Parathyroid adenoma (tissue), 2 donors: Measurements from ENCODE around the gene TAF5L.

Source experiments
- H2AFZ ChIP-seq: fragments of 300-600 bp; sonication (generic); one replicate; pipeline ENCODE4 v1.7.0; 2017; ENCODE audit warnings: antibody characterized with exemption, mild to moderate bottlenecking
- H3K27ac ChIP-seq: fragments of 300-600 bp; sonication (generic); one replicate; pipeline ENCODE4 v1.7.0; 2017
- H3K27me3 ChIP-seq: fragments of 300-600 bp; sonication (generic); one replicate; pipeline ENCODE4 v1.7.0; 2017; ENCODE audit warnings: low read length; ENCODE audit not compliant: control insufficient read depth, insufficient read depth
- H3K36me3 ChIP-seq: fragments of 300-600 bp; sonication (generic); one replicate; pipeline ENCODE4 v1.7.0; 2017; ENCODE audit warnings: low read length; ENCODE audit not compliant: control insufficient read depth, insufficient read depth
- H3K4me1 ChIP-seq: fragments of 300-600 bp; sonication (generic); one replicate; pipeline ENCODE4 v1.7.0; 2017; ENCODE audit warnings: control low read depth
- H3K4me2 ChIP-seq: fragments of 300-600 bp; sonication (generic); one replicate; pipeline ENCODE4 v1.7.0; 2017; ENCODE audit warnings: low read length
- H3K4me3 ChIP-seq: fragments of 300-600 bp; sonication (generic); one replicate; pipeline ENCODE4 v1.7.0; 2017; ENCODE audit warnings: low read depth, low read length
- H3K79me2 ChIP-seq: fragments of 300-600 bp; sonication (generic); one replicate; pipeline ENCODE4 v1.7.0; 2017; ENCODE audit warnings: control low read depth
- H3K9ac ChIP-seq: fragments of 300-600 bp; sonication (generic); one replicate; pipeline ENCODE4 v1.7.0; 2017; ENCODE audit warnings: mild to moderate bottlenecking
- H3K9me3 ChIP-seq: fragments of 300-600 bp; sonication (generic); one replicate; pipeline ENCODE4 v1.7.0; 2017; ENCODE audit warnings: low read length; ENCODE audit not compliant: control insufficient read depth
- CTCF ChIP-seq: fragments of 300-600 bp; sonication (generic); IDR thresholded peaks from one replicate; pipeline ENCODE4 v1.7.0; 2017; ENCODE audit warnings: antibody characterized with exemption, mild to moderate bottlenecking
- donor health status: primary hyperparathyroidism.

The TAF5L gene

GRCh38 chr1:229627003-229627402, 1.1 kb upstream of the TAF5L start:
- H3K4me2 ChIP-seq, result peak overlapping the region; percentile 95
- H3K27me3 ChIP-seq, result no peaks in the 10 kb centered on the region
- no peak overlapping the region for H3K27ac ChIP-seq
- H3K4me1 ChIP-seq, result no peaks in the 10 kb centered on the region
- TF ChIP-seq CTCF, result no peak
- H3K4me3 ChIP-seq, result peak overlapping the region; percentile 92
- H2AFZ ChIP-seq, result no peak overlapping the region
- no peaks in the 10 kb centered on the region for H3K9me3 ChIP-seq
- peaks cover 19% of the 10 kb centered on the region for H3K79me2 ChIP-seq
- H3K36me3 ChIP-seq, result no peaks in the 10 kb centered on the region
- no peak overlapping the region for H3K9ac ChIP-seq

- H3K27ac ChIP-seq, result peak overlapping the region; percentile 7
- H2AFZ ChIP-seq, result peak overlapping the region; percentile 60
- H3K4me1 ChIP-seq, result no peaks in the 10 kb centered on the region
- no peaks in the 10 kb centered on the region for H3K36me3 ChIP-seq
- no peak overlapping the region for H3K9ac ChIP-seq
- H3K4me3 ChIP-seq, result peak overlapping the region; percentile 73
- TF ChIP-seq CTCF, result no peak
- H3K9me3 ChIP-seq, result no peaks in the 10 kb centered on the region
- H3K79me2 ChIP-seq, result peaks cover 22% of the 10 kb centered on the region
- H3K27me3 ChIP-seq, result no peaks in the 10 kb centered on the region
- H3K4me2 ChIP-seq, result peak overlapping the region; percentile 95
Measured at GRCh38 chr1:229625071-229625914, 629 bp downstream of the TAF5L start.

GRCh38 chr1:229624521-229625070, 1.3 kb downstream of the TAF5L start:
- Histone ChIP-seq H3K4me2 (peak overlapping the region; percentile 95), H3K36me3 (no peaks in the 10 kb centered on the region), H3K9me3 (no peaks in the 10 kb centered on the region), H3K27me3 (no peaks in the 10 kb centered on the region), H2AFZ (peak overlapping the region; percentile 60), H3K9ac (no peak overlapping the region), H3K4me3 (peak overlapping the region; percentile 73), H3K27ac (no peak overlapping the region), H3K4me1 (no peaks in the 10 kb centered on the region), H3K79me2 (peaks cover 24% of the 10 kb centered on the region)
- TF ChIP-seq CTCF, result no peak

GRCh38 chr1:229623838-229624237, 2.1 kb downstream of the TAF5L start:
- Histone ChIP-seq H3K27ac (no peak overlapping the region), H3K9me3 (no peaks in the 10 kb centered on the region), H3K79me2 (peaks cover 24% of the 10 kb centered on the region), H3K9ac (no peak overlapping the region), H3K4me3 (no peak overlapping the region), H3K4me2 (no peak overlapping the region), H3K36me3 (no peaks in the 10 kb centered on the region), H3K27me3 (no peaks in the 10 kb centered on the region), H3K4me1 (no peaks in the 10 kb centered on the region), H2AFZ (no peak overlapping the region)
- no peak for TF ChIP-seq CTCF
